ENCODE results near the gene MGAT5B. TPM values are rescaled to one million over a fixed set of nuclear protein-coding genes. Genes with fewer than 3 reads are reported as not detected.

Gene MGAT5B
- total RNA-seq: 0.15 and 0.39 TPM in 2 replicates

GRCh38 chr17:76868176-76868668, at the start of gene MGAT5B:
MGAT5B (plus strand) TSS chr17:76868404; CDS start chr17:76869030, 626 bp downstream.

Other genes with a start within 250 kb of the MGAT5B start
- gene ST6GALNAC1, start 224.6 kb upstream of the MGAT5B start, total RNA-seq: not detected in 2 replicates
- 94.5 and 125 TPM in 2 replicates for gene MXRA7, start 157.4 kb upstream of the MGAT5B start, total RNA-seq
- gene JMJD6, start 141.8 kb upstream of the MGAT5B start, total RNA-seq: 22.1 and 27.0 TPM in 2 replicates
- gene METTL23, start 141.6 kb upstream of the MGAT5B start, total RNA-seq: 24.5 and 34.8 TPM in 2 replicates
- 135 and 266 TPM in 2 replicates for gene SRSF2, start 131.1 kb upstream of the MGAT5B start, total RNA-seq
- 10.5 and 12.3 TPM in 2 replicates for gene MFSD11, start 130.3 kb upstream of the MGAT5B start, total RNA-seq

Measured in hair follicular keratinocyte (primary cell).